Measurements from ENCODE around the gene MGAT4D.

GRCh38 chr4:140400111-140400510, 98.0 kb downstream of the MGAT4D start:
- TF ChIP-seq POLR2A (IDR thresholded peaks at IDR 0.05) (no peak), POLR2AphosphoS5 (IDR thresholded peaks at IDR 0.05) (no peak)
- TF ChIP-seq, protein P1, sequence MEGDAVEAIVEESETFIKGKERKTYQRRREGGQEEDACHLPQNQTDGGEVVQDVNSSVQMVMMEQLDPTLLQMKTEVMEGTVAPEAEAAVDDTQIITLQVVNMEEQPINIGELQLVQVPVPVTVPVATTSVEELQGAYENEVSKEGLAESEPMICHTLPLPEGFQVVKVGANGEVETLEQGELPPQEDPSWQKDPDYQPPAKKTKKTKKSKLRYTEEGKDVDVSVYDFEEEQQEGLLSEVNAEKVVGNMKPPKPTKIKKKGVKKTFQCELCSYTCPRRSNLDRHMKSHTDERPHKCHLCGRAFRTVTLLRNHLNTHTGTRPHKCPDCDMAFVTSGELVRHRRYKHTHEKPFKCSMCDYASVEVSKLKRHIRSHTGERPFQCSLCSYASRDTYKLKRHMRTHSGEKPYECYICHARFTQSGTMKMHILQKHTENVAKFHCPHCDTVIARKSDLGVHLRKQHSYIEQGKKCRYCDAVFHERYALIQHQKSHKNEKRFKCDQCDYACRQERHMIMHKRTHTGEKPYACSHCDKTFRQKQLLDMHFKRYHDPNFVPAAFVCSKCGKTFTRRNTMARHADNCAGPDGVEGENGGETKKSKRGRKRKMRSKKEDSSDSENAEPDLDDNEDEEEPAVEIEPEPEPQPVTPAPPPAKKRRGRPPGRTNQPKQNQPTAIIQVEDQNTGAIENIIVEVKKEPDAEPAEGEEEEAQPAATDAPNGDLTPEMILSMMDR (IDR thresholded peaks at IDR 0.05), result no peak

Data from gastroesophageal sphincter (tissue), 3 donors.